Heart right ventricle (tissue), 16 donors: ENCODE measurements around the gene CPXM2. TPM values are rescaled to one million over a fixed set of nuclear protein-coding genes. Genes with fewer than 3 reads are reported as not detected.

Source experiments
- ATAC-seq, 8 donors: fragments of 200-7000 bp; cut with Tn5 transposase; one replicate each; pipeline ENCODE4 v1.9.1; 2020; ENCODE audit warnings: mild to moderate bottlenecking in 8 of 8, moderate library complexity in 8 of 8, moderate number of reproducible peaks in 1 of 8
- DNase-seq, 2 donors: peaks; one replicate each; pipeline ENCODE4 v3.0.0-alpha.2; 2020
- H3K27ac ChIP-seq, 10 donors: fragments of 200-600 bp; sonication (generic) in 2 of 10; one replicate each; pipeline versions ENCODE4 v1.5.0 to v1.8.0; 2020 to 2022; ENCODE audit warnings: mild to moderate bottlenecking in 3 of 10
- H3K27me3 ChIP-seq, 7 donors: fragments of 200-600 bp; one replicate each; pipeline ENCODE4 v1.8.0; 2021 to 2022; ENCODE audit warnings: mild to moderate bottlenecking in 2 of 7
- H3K36me3 ChIP-seq, 9 donors: fragments of 200-600 bp; sonication (generic) in 1 of 9; one replicate each; pipeline versions ENCODE4 v1.5.0 to v1.8.0; 2020 to 2022; ENCODE audit warnings: mild to moderate bottlenecking in 2 of 9
- H3K4me1 ChIP-seq, 9 donors: fragments of 200-600 bp; sonication (generic) in 1 of 9; one replicate each; pipeline versions ENCODE4 v1.5.0 to v1.8.0; 2020 to 2022; ENCODE audit warnings: mild to moderate bottlenecking in 4 of 9
- H3K4me3 ChIP-seq, 10 donors: fragments of 200-600 bp; sonication (generic) in 2 of 10; one replicate each; pipeline versions ENCODE4 v1.5.0 to v1.8.0; 2020 to 2022; ENCODE audit warnings: mild to moderate bottlenecking in 7 of 10, moderate library complexity in 2 of 10
- H3K9me3 ChIP-seq, 11 donors: fragments of 200-600 bp in 10 of 11; sonication (generic) in 2 of 11; one replicate each; pipeline versions ENCODE4 v1.5.0 to v1.8.0; 2013 to 2022; ENCODE audit warnings: mild to moderate bottlenecking in 2 of 11, control low read depth in 1 of 11, moderate library complexity in 1 of 11
- CTCF ChIP-seq, 9 donors: fragments of 200-600 bp; sonication (generic) in 2 of 9; IDR thresholded peaks; one replicate each; pipeline versions ENCODE4 v1.5.0 to v1.8.0; 2021 to 2022; ENCODE audit warnings: antibody characterized with exemption in 9 of 9, mild to moderate bottlenecking in 5 of 9, moderate library complexity in 1 of 9
- WGBS, 2 donors: extraction: QIAGEN DNeasy Blood & Tissue Kit; methylation state at CpG; one replicate each; pipeline ENCODE4 v1.1.7; 2013; ENCODE audit warnings: inconsistent platforms in 1 of 2; 5-methylcytosine and 5-hydroxymethylcytosine counted together
- intact Hi-C, 10 donors: fragments of 100-400 bp; cut with DNase I; formaldehyde crosslinking; loops; one replicate each; pipeline versions ENCODE4 v1.11.1 to v1.14.2; 2022
- polyA plus RNA-seq, 2 donors: library from polyadenylated mRNA; stranded (reverse); fragments of 200-250 nt; gene quantifications; one replicate each; pipeline ENCODE4 v1.2.3, GENCODE V29; 2013
- total RNA-seq, 10 donors: library from RNA; stranded (reverse); fragmentation: NEBNext Ultra II Directional in 3 of 10; extraction: Animal tissue kit (Norgen Biotek cat#: 25700) in 3 of 10; gene quantifications; one replicate each; pipeline versions ENCODE4 v1.2.1 to v1.2.4, GENCODE V29; 2021 to 2023
- donor health status: Arrhythmogenic right ventricular cardiomyopathy.
- donor health status: ischemic (EF 13 %, LVEDD 7.1; RV severe dilation, severe dysfunction).
- donor health status: healthy with polysubstance abuse.
- donor health status: DM: no; HTN: yes; CAD: no.
- donor health status: DM: no; HTN: no; CAD: no.
- donor health status: ischemic (EF 25% LVEDD 6.9; RV normal size, moderate dysfunction).
- donor health status: ischemic (EF 25% LVEDD 5.7; RV mildly dilated, moderate dysfunction).
- donor health status: healthy.
- donor health status: DM: yes; HTN: yes; CAD: no.
- donor health status: Ischemic cardiomyopathy.
- donor health status: ischemic (EF 35%, LVEDD 5.7; RV mildly dilated, moderate dysfunction).
- donor health status: nonischemic (EF 11% LVEDD 7.7; RV severe dilation, severe dysfunction).
- donor health status: DM: yes; HTN: yes; CAD: no.
- donor health status: PGD.
- donor health status: ischemic (EF 29% LVEDD 5.4; RV normal size, mild dysfunction).
- donor health status: nonischemic (EF 23%, LVEDD 6.1; RV moderate dilation, normal function).

The CPXM2 gene
- total and polyA plus RNA-seq, 12 donors = 2.0 to 9.8 (median 3.8) TPM

DNA sequence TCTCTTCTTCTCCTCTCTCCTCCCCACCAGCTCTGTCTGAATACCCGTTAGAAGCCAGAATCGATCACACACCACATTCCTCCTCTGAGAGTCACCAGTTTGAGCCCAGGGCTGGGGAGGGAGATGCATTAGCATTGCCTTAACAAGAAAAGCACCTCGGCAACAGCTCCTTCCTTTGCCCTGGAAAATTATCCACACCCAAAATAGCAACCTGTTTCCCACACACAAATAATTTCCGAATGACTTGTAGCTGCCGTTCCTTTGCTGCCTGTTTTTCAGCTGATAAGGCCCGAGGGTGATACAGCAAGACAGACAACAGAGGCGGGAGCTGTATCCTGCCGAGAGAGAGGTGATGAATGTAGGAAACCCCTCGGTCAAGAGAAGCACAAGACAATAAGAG, 91.3 kb downstream of the CPXM2 start:
- Histone ChIP-seq H3K4me3 (no peak overlapping the region), H3K36me3 (no peaks in the 10 kb centered on the region), H3K27ac (peak overlapping the region in 5 of 10 donors; percentile 35 to 63 (median 49)), H3K4me1 (peaks cover 0 to 16% (median 2%) of the 10 kb centered on the region in 9 donors), H3K9me3 (no peaks in the 10 kb centered on the region), H3K27me3 (no peaks in the 10 kb centered on the region)
- 2 to 4% methylated on average over 9 of the region's 9 CpGs for WGBS, 2 donors
- ATAC-seq = peak in 6 of 8 donors; percentile 44 to 92 (median 78)
- DNase-seq = peak in 1 of 2 donors; percentile 23
- intact Hi-C loops = loop anchor here in 1 of 10 donors (5.0 kb wide), 1 partner anchor 157 kb away; no protein-coding TSS in a partner anchor
- no peak for TF ChIP-seq CTCF (IDR thresholded peaks at IDR 0.05)

DNA sequence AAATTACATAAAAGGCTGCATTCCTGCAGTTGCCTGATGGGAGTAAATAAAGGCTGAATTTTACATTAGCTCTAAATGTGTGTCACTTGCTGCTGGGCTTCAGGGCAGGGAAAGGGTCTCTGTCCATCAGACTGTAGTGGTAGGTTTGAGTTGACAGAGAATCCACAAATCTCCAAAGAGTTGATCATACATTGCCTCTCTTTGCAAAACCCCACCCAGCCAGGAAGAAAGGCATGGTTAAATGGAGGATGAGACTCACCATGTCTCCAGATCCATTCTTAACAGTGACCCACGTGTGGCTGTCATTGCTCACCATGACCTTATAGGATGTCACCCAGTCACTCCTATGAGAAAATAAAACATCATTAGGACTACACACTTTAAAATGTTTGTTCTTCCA, 92.8 kb downstream of the CPXM2 start:
- Histone ChIP-seq H3K4me1 (peaks cover 0 to 16% (median 2%) of the 10 kb centered on the region in 9 donors), H3K9me3 (no peaks in the 10 kb centered on the region), H3K36me3 (no peaks in the 10 kb centered on the region), H3K4me3 (no peak overlapping the region), H3K27ac (no peak overlapping the region), H3K27me3 (no peaks in the 10 kb centered on the region)
- ATAC-seq = no peak
- intact Hi-C loops = no loop called here
- no peak for TF ChIP-seq CTCF (IDR thresholded peaks at IDR 0.05)
- WGBS, 2 donors = 75 to 82% methylated on average over 1 of the region's 1 CpG
- DNase-seq = no peak

GRCh38 chr10:123797813-123798212, 93.8 kb downstream of the CPXM2 start:
- TF ChIP-seq CTCF (IDR thresholded peaks at IDR 0.05) = no peak
- no peak for ATAC-seq
- peaks cover 0 to 16% (median 2%) of the 10 kb centered on the region in 9 donors for H3K4me1 ChIP-seq
- H3K27ac ChIP-seq = no peak overlapping the region
- no peak for DNase-seq
- 75 to 80% methylated on average over 3 of the region's 3 CpGs for WGBS, 2 donors
- H3K4me3 ChIP-seq = no peak overlapping the region
- H3K36me3 ChIP-seq = no peaks in the 10 kb centered on the region
- intact Hi-C loops = no loop called here
- H3K9me3 ChIP-seq = no peaks in the 10 kb centered on the region
- H3K27me3 ChIP-seq = no peaks in the 10 kb centered on the region

- intact Hi-C loops = no loop called here
- H3K36me3 ChIP-seq = no peaks in the 10 kb centered on the region
- no peaks in the 10 kb centered on the region for H3K27me3 ChIP-seq
- TF ChIP-seq CTCF (IDR thresholded peaks at IDR 0.05) = no peak
- ATAC-seq (no peak), DNase-seq (no peak)
- peaks cover 0 to under 1% (median 0%) of the 10 kb centered on the region in 11 donors for H3K9me3 ChIP-seq
- 51 to 64% methylated on average over 5 of the region's 5 CpGs for WGBS, 2 donors
- H3K4me1 ChIP-seq = peaks cover 0 to 16% (median 2%) of the 10 kb centered on the region in 9 donors
- H3K27ac ChIP-seq = no peak overlapping the region
- H3K4me3 ChIP-seq = no peak overlapping the region
These were observed 94.9 kb downstream of the CPXM2 start for GRCh38 chr10:123796736-123797135.
